ENCODE measurements around the gene LCN6.

Gene LCN6

GRCh38 chr9:136723989-136724388 lies 24.3 kb downstream of the LCN6 start:
- in situ Hi-C loops (cut with MboI; ENCODE audit: low pct_unique_long_range_greater_than_20kb, low sequenced_read_pairs, unreplicated experiment) = no loop called here
- TF ChIP-seq CTCF (IDR thresholded peaks at IDR 0.05; ENCODE audit: extremely low read depth, insufficient read depth, missing control alignments) = no peak
- DNase-seq (ENCODE audit: low spot score) = no peak

DNA sequence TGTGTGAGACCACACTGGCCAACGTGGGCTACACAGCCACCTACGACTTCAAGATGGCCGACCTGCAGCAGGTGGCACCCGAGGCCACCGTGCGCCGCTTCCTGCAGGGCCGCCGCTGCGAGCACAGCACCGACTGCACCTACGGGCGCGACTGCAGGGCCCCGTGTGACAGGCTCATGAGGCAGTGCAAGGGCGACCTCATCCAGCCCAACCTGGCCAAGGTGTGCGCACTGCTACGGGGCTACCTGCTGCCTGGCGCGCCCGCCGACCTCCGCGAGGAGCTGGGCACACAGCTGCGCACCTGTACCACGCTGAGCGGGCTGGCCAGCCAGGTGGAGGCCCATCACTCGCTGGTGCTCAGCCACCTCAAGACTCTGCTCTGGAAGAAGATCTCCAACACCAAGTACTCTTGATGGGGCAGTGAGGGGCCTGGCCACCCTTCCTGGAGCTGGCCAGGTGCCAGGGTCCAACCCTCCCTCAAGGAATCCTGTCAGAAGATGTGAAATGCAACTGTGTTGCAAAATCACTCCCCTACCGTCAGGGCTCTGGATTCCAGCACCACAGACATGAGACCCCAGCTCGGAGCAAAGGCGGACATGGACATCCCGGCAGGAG lies 24.9 kb downstream of the LCN6 start:
- TF ChIP-seq CTCF (IDR thresholded peaks at IDR 0.05; ENCODE audit: extremely low read depth, insufficient read depth, missing control alignments) = no peak
- DNase-seq (ENCODE audit: low spot score) = no peak
- in situ Hi-C loops (cut with MboI; ENCODE audit: low pct_unique_long_range_greater_than_20kb, low sequenced_read_pairs, unreplicated experiment) = no loop called here

DNA sequence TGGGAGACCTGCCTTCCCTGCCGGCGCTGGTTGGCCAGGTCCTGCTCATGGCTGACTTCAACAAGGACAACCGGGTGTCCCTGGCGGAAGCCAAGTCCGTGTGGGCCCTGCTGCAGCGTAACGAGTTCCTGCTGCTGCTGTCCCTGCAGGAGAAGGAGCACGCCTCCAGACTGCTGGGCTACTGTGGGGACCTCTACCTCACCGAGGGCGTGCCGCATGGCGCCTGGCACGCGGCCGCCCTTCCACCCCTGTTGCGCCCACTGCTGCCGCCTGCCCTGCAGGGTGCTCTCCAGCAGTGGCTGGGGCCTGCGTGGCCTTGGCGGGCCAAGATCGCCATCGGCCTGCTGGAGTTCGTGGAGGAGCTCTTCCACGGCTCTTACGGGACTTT lies 25.4 kb downstream of the LCN6 start:
- no peak for DNase-seq (ENCODE audit: low spot score)
- in situ Hi-C loops (cut with MboI; ENCODE audit: low pct_unique_long_range_greater_than_20kb, low sequenced_read_pairs, unreplicated experiment) = no loop called here
- no peak for TF ChIP-seq CTCF (IDR thresholded peaks at IDR 0.05; ENCODE audit: extremely low read depth, insufficient read depth, missing control alignments)

GRCh38 chr9:136722093-136722968 lies 26.0 kb downstream of the LCN6 start:
- in situ Hi-C loops (cut with MboI; ENCODE audit: low pct_unique_long_range_greater_than_20kb, low sequenced_read_pairs, unreplicated experiment) = no loop called here
- no peak for TF ChIP-seq CTCF (IDR thresholded peaks at IDR 0.05; ENCODE audit: extremely low read depth, insufficient read depth, missing control alignments)
- DNase-seq (ENCODE audit: low spot score) = no peak

GRCh38 chr9:136721339-136722092 lies 26.8 kb downstream of the LCN6 start:
- no peak for TF ChIP-seq CTCF (IDR thresholded peaks at IDR 0.05; ENCODE audit: extremely low read depth, insufficient read depth, missing control alignments)
- in situ Hi-C loops (cut with MboI; ENCODE audit: low pct_unique_long_range_greater_than_20kb, low sequenced_read_pairs, unreplicated experiment) = no loop called here
- DNase-seq (ENCODE audit: low spot score) = no peak

DNA sequence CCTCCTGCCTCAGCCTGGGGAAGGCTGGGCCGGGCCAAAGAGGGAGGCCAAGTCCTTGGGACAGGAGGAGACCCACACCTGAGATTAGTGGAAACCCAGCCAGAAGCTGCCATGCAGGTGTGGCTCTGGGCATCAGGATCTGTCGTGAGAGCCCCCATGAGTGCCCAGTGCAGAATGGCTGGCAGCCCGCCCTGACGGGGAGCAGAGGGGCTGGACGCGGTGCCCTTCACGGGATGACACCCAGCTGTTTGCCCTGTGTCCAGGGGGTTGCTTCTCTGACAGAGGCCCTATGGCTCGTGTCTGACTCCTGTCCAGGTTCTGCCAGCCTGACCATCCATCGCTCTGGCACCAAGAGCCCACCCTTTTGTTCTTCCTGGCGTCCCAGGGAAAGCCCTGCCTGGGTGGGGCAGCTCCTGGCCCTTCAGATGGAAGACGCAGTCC lies 27.4 kb downstream of the LCN6 start:
- TF ChIP-seq CTCF (IDR thresholded peaks at IDR 0.05; ENCODE audit: extremely low read depth, insufficient read depth, missing control alignments) = no peak
- DNase-seq (ENCODE audit: low spot score) = no peak
- in situ Hi-C loops (cut with MboI; ENCODE audit: low pct_unique_long_range_greater_than_20kb, low sequenced_read_pairs, unreplicated experiment) = no loop called here
